GM10847 (cell line): ENCODE measurements around the gene ANKRD12.

Source experiments
- POLR2A ChIP-seq: IDR thresholded peaks from 2 replicates; pipeline ENCODE4 v1.6.1; 2011; ENCODE audit not compliant: insufficient read length; ENCODE audit errors: extremely low read depth

Gene ANKRD12

DNA sequence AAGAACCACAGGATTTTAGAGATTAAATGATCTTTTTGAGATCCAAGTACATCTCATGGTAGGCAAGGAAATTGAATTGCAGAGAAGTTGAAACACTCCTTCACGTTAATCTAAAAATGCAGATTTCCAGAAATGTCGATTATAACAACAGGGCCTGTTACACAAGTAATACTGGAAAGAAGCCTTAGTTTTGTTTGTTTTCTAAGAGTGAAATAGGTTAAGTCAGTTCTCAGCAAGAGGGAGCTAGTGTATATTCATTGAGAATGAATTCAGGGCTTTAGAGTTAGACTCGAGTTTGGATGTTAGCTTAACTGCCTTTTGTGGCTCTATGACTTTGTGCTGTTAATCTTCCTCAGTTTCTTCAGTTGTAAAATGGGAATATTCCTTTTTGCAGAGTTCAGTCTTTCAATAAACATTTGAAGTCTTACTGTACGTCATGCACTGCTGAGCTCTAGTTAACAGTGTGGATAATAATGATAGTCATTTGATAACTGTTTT, 33.2 kb upstream of the ANKRD12 start:
- TF ChIP-seq POLR2A = no peak

DNA sequence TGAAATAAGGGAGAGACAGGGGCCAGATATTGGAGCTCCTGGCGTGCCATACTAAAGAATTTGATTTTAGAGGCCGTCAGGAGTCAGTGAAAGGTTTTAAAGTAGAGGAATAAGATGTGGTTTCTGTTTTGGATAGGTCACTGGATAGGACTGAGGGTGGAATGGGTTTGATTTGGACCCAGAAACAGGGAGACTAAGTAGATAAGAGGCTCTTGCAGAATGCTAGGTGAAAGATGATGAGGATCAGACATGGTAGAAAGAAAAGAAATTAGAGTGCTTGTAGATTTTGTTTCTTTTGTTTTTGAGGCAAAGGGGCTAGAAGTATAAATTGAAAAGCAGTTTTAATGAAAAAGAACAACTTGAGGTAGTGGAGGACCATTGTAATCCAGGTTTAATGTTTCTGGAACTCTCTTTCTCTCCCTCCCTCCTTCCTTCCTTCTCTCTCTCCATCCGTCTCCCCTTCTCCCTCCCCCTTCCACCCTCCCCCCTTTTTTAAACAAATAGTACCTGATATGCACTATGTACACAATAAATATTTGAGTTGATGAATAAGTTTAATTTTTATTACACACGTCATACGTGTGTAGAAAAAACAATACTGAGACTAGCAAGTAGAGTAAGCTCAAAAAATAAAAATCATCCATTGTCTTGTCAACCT, 32.2 kb upstream of the ANKRD12 start:
- TF ChIP-seq POLR2A = no peak

GRCh38 chr18:9105420-9105819, 31.2 kb upstream of the ANKRD12 start:
- TF ChIP-seq POLR2A = no peak

GRCh38 chr18:9106094-9106493, 30.5 kb upstream of the ANKRD12 start:
- no peak for TF ChIP-seq POLR2A

DNA sequence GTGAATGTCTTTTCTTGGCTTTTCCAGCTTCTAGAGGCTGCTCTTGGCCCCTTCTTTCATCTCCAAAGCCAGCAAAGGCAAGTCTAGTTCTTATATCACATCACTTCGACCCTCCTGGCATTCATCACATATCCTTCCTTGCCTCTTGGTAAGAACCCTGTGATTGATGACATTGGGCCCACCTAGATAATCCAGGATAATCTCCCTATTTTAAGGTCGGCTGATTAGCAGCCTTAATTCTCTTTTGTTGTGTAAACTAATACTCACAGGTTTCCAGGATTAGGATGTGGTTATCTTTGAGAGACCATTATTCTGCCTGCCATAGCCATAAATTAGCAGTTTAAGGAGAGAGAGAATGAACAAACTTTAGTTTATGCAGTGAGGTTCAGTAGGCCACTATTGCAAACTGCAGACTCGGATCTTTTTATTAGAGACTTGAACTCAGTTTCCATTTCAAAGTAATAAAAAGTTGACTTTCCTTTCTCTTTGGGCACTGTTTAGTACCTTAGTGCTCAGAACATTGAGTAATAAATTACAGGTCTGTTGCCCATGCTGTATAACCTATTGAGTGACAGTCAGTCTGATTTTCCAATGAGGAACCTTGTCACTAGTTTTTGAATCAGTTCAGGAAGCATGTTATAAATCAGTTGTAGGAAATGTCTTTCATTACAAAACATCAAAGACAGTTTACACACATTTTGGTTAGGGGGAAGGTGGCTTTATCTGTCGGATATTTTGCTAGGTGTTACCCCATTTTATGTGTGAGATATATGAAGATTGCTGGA, 29.6 kb upstream of the ANKRD12 start:
- no peak for TF ChIP-seq POLR2A

GRCh38 chr18:9108911-9109310, 27.7 kb upstream of the ANKRD12 start:
- no peak for TF ChIP-seq POLR2A

GRCh38 chr18:9109523-9109922, 27.1 kb upstream of the ANKRD12 start:
- TF ChIP-seq POLR2A = no peak

GRCh38 chr18:9113468-9114149, 23.0 kb upstream of the ANKRD12 start:
- no peak for TF ChIP-seq POLR2A

- no peak for TF ChIP-seq POLR2A
Observed at GRCh38 chr18:9115984-9116383, 20.6 kb upstream of the ANKRD12 start.

DNA sequence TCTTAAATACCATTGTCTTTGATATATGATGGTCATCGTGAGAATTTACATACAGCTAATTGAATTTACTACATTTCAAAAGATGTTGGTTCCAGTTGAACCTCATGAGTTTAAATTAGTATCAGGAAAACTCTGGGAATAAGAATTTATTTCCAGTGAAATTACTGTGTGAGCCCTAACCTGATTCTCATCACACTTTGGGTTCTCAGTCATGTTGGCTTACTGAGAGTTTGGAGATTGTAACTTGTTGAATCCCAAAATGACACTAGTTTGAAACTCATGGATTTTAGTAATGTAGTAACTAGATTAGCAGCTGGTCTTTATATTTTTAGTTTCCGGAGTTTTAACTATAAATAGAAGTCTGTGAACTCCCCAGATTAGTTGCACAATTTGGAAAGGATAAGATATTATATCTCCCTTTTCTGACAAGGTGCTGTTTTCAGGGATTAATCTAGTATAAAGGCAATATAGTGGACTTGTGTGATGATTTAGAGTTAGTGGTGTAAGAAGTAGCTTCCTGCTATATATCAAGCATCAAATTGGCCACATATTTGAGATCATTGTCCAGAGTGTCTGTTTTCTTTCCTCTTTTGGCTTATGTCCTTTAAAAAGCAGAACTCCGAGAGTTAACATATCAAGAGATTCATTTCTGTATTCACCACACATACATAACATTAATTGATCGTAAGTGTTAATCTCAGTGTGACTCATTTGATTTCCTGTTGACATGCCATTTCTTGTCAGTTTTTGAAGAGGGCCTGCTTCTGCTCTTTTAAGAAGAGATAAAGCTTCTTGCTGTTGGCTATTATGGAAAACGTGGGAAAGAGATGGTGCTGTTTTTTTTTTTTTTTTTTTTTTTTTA, 18.4 kb upstream of the ANKRD12 start:
- TF ChIP-seq POLR2A = no peak

DNA sequence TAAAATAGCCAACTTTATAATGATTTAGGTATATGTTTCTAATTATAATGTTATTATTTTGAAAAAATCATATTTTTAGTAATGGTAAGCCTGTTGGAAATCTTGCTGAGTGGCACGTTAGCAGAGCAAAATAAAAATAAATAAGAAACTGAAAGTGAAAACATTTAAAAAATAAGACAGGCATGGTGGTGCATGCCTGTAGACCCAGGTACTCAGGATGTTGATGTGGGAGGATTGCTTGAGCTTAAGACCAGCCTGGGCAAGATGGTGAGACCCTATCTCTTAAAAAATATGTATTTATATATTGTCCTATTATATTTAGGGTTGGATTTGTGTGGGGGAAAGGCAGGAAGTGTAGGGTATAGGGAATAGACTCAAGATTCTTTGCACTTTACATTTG, 15.8 kb upstream of the ANKRD12 start:
- no peak for TF ChIP-seq POLR2A

DNA sequence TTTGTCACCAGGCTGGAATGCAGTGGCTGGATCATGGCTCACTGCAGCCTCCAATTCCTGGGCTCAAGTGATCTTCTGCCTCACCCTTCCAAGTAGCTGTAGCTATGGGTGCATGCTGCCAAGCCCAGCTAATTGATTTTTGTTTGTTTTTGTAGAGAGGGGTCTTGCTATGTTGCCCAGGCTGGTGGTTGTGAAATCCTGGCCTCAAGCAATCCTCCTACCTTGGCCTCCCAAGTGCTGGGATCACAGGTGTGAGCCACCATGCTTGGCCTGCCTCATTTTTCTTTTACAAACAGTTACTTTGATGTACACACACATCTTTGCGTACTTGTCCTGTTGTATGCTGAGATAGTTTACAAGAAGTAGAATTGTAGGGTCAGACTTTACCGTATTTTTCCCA, 13.1 kb upstream of the ANKRD12 start:
- TF ChIP-seq POLR2A = no peak

DNA sequence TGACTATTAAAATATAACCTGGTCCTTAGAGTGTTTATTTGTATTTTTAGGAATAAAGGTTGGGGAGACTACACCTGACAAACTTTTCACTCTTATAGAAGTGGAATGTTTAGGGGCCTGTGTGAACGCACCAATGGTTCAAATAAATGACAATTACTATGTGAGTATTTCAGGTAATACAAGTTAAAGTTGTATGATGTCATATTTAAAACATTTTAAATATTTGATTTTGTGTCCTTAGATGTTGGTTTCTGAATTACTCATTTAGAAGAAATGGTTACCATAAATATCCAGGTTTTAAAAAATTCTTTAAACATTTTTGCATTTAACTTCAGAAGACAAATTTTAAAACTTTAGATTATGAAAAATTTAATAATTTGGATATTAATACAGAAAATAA, 11.8 kb upstream of the ANKRD12 start:
- TF ChIP-seq POLR2A = no peak

GRCh38 chr18:9126337-9126736, 10.2 kb upstream of the ANKRD12 start:
- TF ChIP-seq POLR2A = no peak

DNA sequence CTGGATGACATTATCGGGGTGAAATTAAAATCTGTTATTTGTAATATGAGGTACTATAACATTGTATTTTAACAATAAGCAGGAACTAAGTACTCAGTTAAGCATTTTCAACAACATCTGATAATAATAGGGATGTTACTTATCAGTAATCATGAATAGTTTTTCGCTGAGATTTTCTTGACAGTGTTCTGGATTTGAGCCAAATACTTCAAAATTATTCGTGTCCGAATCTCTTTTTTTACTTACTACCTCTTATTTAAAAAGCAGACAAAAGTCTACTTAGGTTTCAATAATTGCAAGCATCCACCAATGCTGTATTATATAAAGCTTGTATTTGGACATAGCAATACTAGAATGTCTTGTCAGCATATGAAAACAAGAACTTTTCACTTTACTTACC, 6.4 kb upstream of the ANKRD12 start:
- TF ChIP-seq POLR2A = no peak
